ENCODE results near the gene RSPH6A.
"Not testable (repeated sequence)": the region's sequence is repeated elsewhere in the genome, so short reads cannot be mapped to it uniquely, and the experiment has no call there.

RSPH6A gene

GRCh38 chr19:45764945-45765701 is 50.0 kb downstream of the RSPH6A start:
- no peak for DNase-seq (ENCODE audit: low read depth in 2 of 2)

- no peak for DNase-seq (ENCODE audit: low read depth in 2 of 2)
These were observed 50.6 kb downstream of the RSPH6A start for GRCh38 chr19:45764475-45764874.

GRCh38 chr19:45763691-45764294 is 51.3 kb downstream of the RSPH6A start:
- no peak for DNase-seq (ENCODE audit: low read depth in 2 of 2)

GRCh38 chr19:45762870-45763631 is 52.1 kb downstream of the RSPH6A start:
- DNase-seq (ENCODE audit: low read depth in 2 of 2), result no peak

DNA sequence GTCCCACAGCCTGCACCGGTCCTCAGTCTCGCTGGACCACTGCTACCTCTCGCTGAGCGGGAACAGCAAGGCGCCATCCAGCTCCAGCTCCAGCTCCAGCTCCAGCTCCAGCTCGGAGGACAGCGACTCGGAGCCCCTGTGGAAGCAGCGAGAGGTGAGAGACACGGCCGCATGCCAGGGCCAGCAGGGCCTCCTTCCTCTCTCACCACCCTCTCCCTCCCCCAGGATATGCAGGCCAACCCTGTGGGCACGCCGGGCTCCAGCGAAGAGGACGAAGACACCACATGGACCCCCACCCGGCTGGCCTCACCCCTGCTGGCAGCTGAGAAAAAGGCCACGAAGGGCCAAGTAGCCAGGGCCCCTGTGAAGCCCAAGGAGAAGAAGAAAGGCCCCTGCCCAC is 53.4 kb downstream of the RSPH6A start:
- no peak for DNase-seq (ENCODE audit: low read depth in 2 of 2)

GRCh38 chr19:45758921-45759320 is 56.2 kb downstream of the RSPH6A start:
- DNase-seq (ENCODE audit: low read depth in 2 of 2), result no peak

GRCh38 chr19:45757695-45758094 is 57.4 kb downstream of the RSPH6A start:
- DNase-seq (ENCODE audit: low read depth in 2 of 2), result no peak

DNA sequence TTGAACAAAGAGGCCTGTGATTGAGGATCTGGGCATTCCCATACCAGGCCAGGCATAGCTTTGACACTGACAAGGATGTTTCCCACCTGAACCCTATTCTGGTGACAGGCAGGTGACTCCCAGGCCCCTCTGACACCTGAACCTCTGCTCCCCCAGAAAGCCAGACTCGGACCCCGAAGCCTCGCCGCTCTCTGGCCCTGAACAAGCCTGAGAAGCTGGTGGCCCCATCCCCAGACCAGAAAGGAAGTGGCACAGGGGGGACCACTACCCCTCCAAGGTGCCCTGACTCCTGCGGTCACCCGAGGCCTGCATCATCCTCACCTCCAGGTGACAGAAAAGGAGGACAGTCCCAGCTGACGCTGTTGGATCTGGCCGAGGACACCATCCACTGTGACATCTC is 60.8 kb downstream of the RSPH6A start:
- no peak for DNase-seq (ENCODE audit: low read depth in 2 of 2)

GRCh38 chr19:45753548-45753947 is 61.6 kb downstream of the RSPH6A start:
- no peak for DNase-seq (ENCODE audit: low read depth in 2 of 2)

- no peak for DNase-seq (ENCODE audit: low read depth in 2 of 2)
These were observed 62.5 kb downstream of the RSPH6A start for GRCh38 chr19:45752639-45753038.

DNA sequence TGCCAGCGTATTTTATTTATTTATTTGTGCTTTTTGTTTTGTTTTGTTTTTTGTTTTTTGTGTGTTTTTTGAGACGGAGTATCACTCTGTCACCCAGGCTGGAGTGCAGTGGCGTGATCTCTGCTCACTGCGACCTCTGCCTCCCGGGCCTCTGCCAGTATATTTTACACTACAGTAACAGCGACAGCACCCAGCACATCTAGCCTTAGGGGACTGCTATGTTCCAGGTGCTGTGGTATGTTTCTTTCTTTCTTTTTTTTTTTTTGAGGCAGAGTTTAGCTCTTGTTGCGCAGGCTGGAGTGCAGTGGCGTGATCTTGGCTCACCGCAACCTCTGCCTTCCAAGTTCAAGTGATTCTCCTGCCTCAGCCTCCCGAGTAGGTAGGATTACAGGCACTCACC is 63.6 kb downstream of the RSPH6A start:
- DNase-seq (ENCODE audit: low read depth in 2 of 2), result not testable (repeated sequence)

DNA sequence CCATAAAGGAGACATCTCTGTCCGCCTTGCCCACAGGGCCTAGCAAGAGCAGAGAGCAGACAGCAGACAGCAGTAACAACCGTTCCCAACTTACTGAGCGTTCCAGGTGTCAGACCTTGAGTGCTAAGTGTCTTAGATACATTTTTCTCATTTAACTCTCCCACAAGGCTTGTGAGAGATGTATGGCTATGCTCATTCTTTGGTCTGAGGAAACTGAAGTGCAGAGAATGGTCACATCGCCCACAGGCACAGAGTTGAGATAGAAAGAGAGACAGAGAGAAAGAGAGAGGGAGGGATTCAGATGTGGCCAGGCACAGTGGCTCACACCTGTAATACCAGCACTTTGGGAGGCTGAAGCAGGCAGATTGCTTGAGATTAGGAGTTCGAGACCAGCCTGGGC is 67.6 kb downstream of the RSPH6A start:
- no peak for DNase-seq (ENCODE audit: low read depth in 2 of 2)

DNA sequence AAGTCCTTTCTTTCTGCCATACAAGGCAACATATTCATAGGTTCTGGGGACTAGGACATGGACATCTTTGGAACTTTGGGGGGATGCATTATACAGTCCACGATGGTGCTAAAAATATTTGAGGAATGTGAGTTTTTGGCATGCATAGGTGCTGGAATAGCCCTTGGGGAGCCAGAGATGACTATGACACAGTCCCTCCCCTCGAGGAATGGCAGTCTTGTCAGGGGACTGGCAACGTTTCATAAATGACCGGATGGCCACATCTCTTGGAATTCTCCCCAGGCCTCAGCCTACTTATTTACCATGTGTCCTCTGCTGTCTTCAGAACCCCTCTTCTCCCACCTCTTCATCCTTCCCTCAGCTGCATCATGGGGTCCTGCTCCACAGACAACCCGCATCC is 68.2 kb downstream of the RSPH6A start:
- DNase-seq (ENCODE audit: low read depth in 2 of 2), result no peak

All from stimulated activated CD8-positive, alpha-beta memory T cell treated with anti-CD3 and anti-CD28 coated beads, Interleukin-2, amount 100 ng/mL, for 1 hour (primary cell).